Measurements from ENCODE around the gene MAP3K15. TPM values are rescaled to one million over a fixed set of nuclear protein-coding genes. Genes with fewer than 3 reads are reported as not detected.

The MAP3K15 gene
- total RNA-seq, 1 experiment from 2014 or later: 1.2 TPM

- H3K4me2 ChIP-seq (ENCODE audit: insufficient read depth, insufficient read length, low read length): no peak overlapping the region
- no peak for TF ChIP-seq CTCF (conservative IDR thresholded peaks at IDR 0.05)
- H4K91ac ChIP-seq (ENCODE audit: insufficient read length, low read depth, low read length): no peak overlapping the region
- no peaks in the 10 kb centered on the region for H3K4me1 ChIP-seq (ENCODE audit: insufficient read depth, low read length)
- peaks cover 38% of the 10 kb centered on the region for H3K9me3 ChIP-seq (ENCODE audit: control insufficient read depth, low read depth, low read length)
- H3K79me2 ChIP-seq (ENCODE audit: insufficient read depth, low read length): no peaks in the 10 kb centered on the region
- Mint-ChIP-seq H3K27me3 (ENCODE audit: low read depth) (peaks cover 7% of the 10 kb centered on the region), H3K4me3 (no peak overlapping the region), H3K36me3 (ENCODE audit: insufficient read depth in 1 of 3, low read depth in 3 of 3) (peaks cover 8 to 18% (median 13%) of the 10 kb centered on the region in 3 experiments), H3K27ac (no peak overlapping the region), H3K9me3 (peaks cover 81 to 88% of the 10 kb centered on the region in 2 experiments), H3K4me1 (peaks cover 3 to 9% of the 10 kb centered on the region in 2 experiments; a peak in 2 of 4 replicates)
- no peaks in the 10 kb centered on the region for H3K27me3 ChIP-seq (ENCODE audit: insufficient read depth, low read length)
- no peak overlapping the region for H3K23ac ChIP-seq (ENCODE audit: insufficient read length, low read depth, low read length)
- no peak overlapping the region for H2BK5ac ChIP-seq (ENCODE audit: insufficient read length, low read length)
- H2AFZ ChIP-seq (ENCODE audit: low read length): no peak overlapping the region
- no peak overlapping the region for H3K18ac ChIP-seq (ENCODE audit: insufficient read length, low read depth, low read length)
- no peak overlapping the region for H2BK12ac ChIP-seq (ENCODE audit: insufficient read length, low read depth, low read length)
- H3K27ac ChIP-seq (ENCODE audit: insufficient read length, low read depth, low read length): no peak overlapping the region
- H3K14ac ChIP-seq (ENCODE audit: insufficient read depth, low read length): no peak overlapping the region
- no peak overlapping the region for H2BK15ac ChIP-seq (ENCODE audit: low read depth, low read length)
- no peak overlapping the region for H3K9ac ChIP-seq (ENCODE audit: extremely low read depth, insufficient read length, low read length)
- H3K56ac ChIP-seq (ENCODE audit: insufficient read length, low read depth, low read length): no peak overlapping the region
- no peak overlapping the region for H3K4ac ChIP-seq (ENCODE audit: low read depth, low read length)
- H4K8ac ChIP-seq (replicated peaks; ENCODE audit: insufficient read length, low read depth, low read length): no peak overlapping the region
- H3T11ph ChIP-seq (ENCODE audit: low read length): no peak overlapping the region
- H2BK120ac ChIP-seq (ENCODE audit: low read depth, low read length, poor library complexity, severe bottlenecking): no peak overlapping the region
- H2BK20ac ChIP-seq (ENCODE audit: low read depth, low read length, poor library complexity, severe bottlenecking): no peak overlapping the region
- no peak overlapping the region for H4K5ac ChIP-seq (ENCODE audit: insufficient read length, low read depth, low read length)
- no peak for DNase-seq
- H2AK5ac ChIP-seq (ENCODE audit: insufficient read length, low read length): no peak overlapping the region
- H3K23me2 ChIP-seq (ENCODE audit: insufficient read length, low read depth, low read length, poor library complexity, severe bottlenecking): no peaks in the 10 kb centered on the region
- WGBS (ENCODE audit: extremely low coverage, insufficient read length, low lambda C conversion rate): no CpG with 5 or more reads among the region's 10 CpGs
- H4K20me1 ChIP-seq (ENCODE audit: control insufficient read depth, insufficient read depth, insufficient read length): no peaks in the 10 kb centered on the region
- H3K79me1 ChIP-seq (ENCODE audit: insufficient read depth, low read depth, low read length, poor library complexity, severe bottlenecking): no peaks in the 10 kb centered on the region
These were observed 183.5 kb downstream of the MAP3K15 start for GRCh38 chrX:19331831-19332230.
